Iris pigment epithelial cell (primary cell): Measurements from ENCODE around the gene PLIN4.

ENCODE experiments used
- DNase-seq: peaks from one replicate; pipeline ENCODE4 v3.0.0-alpha.2; 2011; ENCODE audit warnings: low read depth

Gene PLIN4

GRCh38 chr19:4523306-4524110, 5.2 kb upstream of the PLIN4 start:
- DNase-seq: no peak

- no peak for DNase-seq
These were observed 4.2 kb upstream of the PLIN4 start for GRCh38 chr19:4522291-4523002.

GRCh38 chr19:4521888-4522242, 3.6 kb upstream of the PLIN4 start:
- DNase-seq: no peak

GRCh38 chr19:4521170-4521887, 3.0 kb upstream of the PLIN4 start:
- no peak for DNase-seq

- no peak for DNase-seq
These were observed 1.4 kb upstream of the PLIN4 start for GRCh38 chr19:4519521-4520277.

GRCh38 chr19:4519172-4519496, 848 bp upstream of the PLIN4 start:
- DNase-seq: no peak

GRCh38 chr19:4517451-4518057, 732 bp downstream of the PLIN4 start:
- no peak for DNase-seq

- DNase-seq: no peak
These were observed 1.4 kb downstream of the PLIN4 start for GRCh38 chr19:4516939-4517300.

GRCh38 chr19:4516199-4516938, 1.9 kb downstream of the PLIN4 start:
- DNase-seq: no peak

GRCh38 chr19:4515732-4516131, 2.6 kb downstream of the PLIN4 start:
- DNase-seq: no peak

GRCh38 chr19:4513248-4513647, 5.0 kb downstream of the PLIN4 start:
- no peak for DNase-seq

GRCh38 chr19:4512070-4512469, 6.2 kb downstream of the PLIN4 start:
- no peak for DNase-seq

- no peak for DNase-seq
These were observed 6.8 kb downstream of the PLIN4 start for GRCh38 chr19:4511300-4512054.

GRCh38 chr19:4510435-4511255, 7.6 kb downstream of the PLIN4 start:
- DNase-seq: no peak

- DNase-seq: no peak
These were observed 9.6 kb downstream of the PLIN4 start for GRCh38 chr19:4508698-4509097.

GRCh38 chr19:4507804-4508203, 10.5 kb downstream of the PLIN4 start:
- no peak for DNase-seq

- DNase-seq: no peak
These were observed 11.2 kb downstream of the PLIN4 start for GRCh38 chr19:4507150-4507452.

- peak; percentile 82 for DNase-seq
These were observed 11.7 kb downstream of the PLIN4 start for GRCh38 chr19:4506449-4507149.
